HG03066 (cell line): ENCODE results near the gene GAMT.

ENCODE experiments used
- ATAC-seq: cut with Tn5 transposase; IDR thresholded peaks from one replicate; pipeline ENCODE4 v1.9.1; 2021; ENCODE audit warnings: low read depth; ENCODE audit not compliant: unreplicated experiment

GAMT gene

GRCh38 chr19:1434040-1434366, 32.7 kb upstream of the GAMT start:
- ATAC-seq: no peak

GRCh38 chr19:1433119-1434039, 32.0 kb upstream of the GAMT start:
- ATAC-seq: no peak

GRCh38 chr19:1432507-1432887, 31.2 kb upstream of the GAMT start:
- ATAC-seq: no peak

- no peak for ATAC-seq
Observed at GRCh38 chr19:1431759-1432506, 30.6 kb upstream of the GAMT start.

GRCh38 chr19:1430246-1430645, 28.9 kb upstream of the GAMT start:
- ATAC-seq: no peak

- no peak for ATAC-seq
Observed at GRCh38 chr19:1429750-1430149, 28.4 kb upstream of the GAMT start.

GRCh38 chr19:1428738-1429391, 27.5 kb upstream of the GAMT start:
- no peak for ATAC-seq

- no peak for ATAC-seq
Observed at GRCh38 chr19:1427221-1427920, 26.0 kb upstream of the GAMT start.

GRCh38 chr19:1426736-1427135, 25.4 kb upstream of the GAMT start:
- no peak for ATAC-seq

- no peak for ATAC-seq
Observed at GRCh38 chr19:1425902-1426301, 24.6 kb upstream of the GAMT start.

GRCh38 chr19:1425102-1425837, 23.9 kb upstream of the GAMT start:
- ATAC-seq: no peak

- no peak for ATAC-seq
Observed at GRCh38 chr19:1424192-1424955, 23.0 kb upstream of the GAMT start.

GRCh38 chr19:1423436-1424191, 22.3 kb upstream of the GAMT start:
- no peak for ATAC-seq

GRCh38 chr19:1422943-1423342, 21.6 kb upstream of the GAMT start:
- ATAC-seq: no peak

- ATAC-seq: no peak
Observed at GRCh38 chr19:1422360-1422759, 21.0 kb upstream of the GAMT start.

- no peak for ATAC-seq
Observed at GRCh38 chr19:1421958-1422305, 20.6 kb upstream of the GAMT start.

GRCh38 chr19:1421218-1421957, 20.0 kb upstream of the GAMT start:
- no peak for ATAC-seq

GRCh38 chr19:1420590-1420989, 19.2 kb upstream of the GAMT start:
- ATAC-seq: no peak
